Chondrocyte (in vitro differentiated cells): ENCODE data around the gene HIF3A. TPM values are rescaled to one million over a fixed set of nuclear protein-coding genes. Genes with fewer than 3 reads are reported as not detected.

Experiments
- DNase-seq: peaks from one replicate; pipeline ENCODE4 v3.0.0; 2021; ENCODE audit warnings: mixed read lengths, low spot score
- H3K27ac Mint-ChIP-seq: one replicate; pipeline ENCODE4 v1.8.0; 2021; ENCODE audit warnings: mild to moderate bottlenecking, moderate library complexity, mixed read lengths; ENCODE audit not compliant: unreplicated experiment
- H3K27me3 Mint-ChIP-seq: 2 replicates; pipeline ENCODE4 v1.8.0; 2021; ENCODE audit warnings: low read depth, mixed read lengths
- H3K36me3 Mint-ChIP-seq: 2 replicates; pipeline ENCODE4 v1.8.0; 2021; ENCODE audit warnings: low read depth, mixed read lengths
- H3K4me1 Mint-ChIP-seq: 2 replicates; pipeline ENCODE4 v1.8.0; 2021; ENCODE audit warnings: low read depth, mild to moderate bottlenecking, mixed read lengths
- H3K4me3 Mint-ChIP-seq: one replicate; pipeline ENCODE4 v1.8.0; 2021; ENCODE audit warnings: mild to moderate bottlenecking, moderate library complexity, mixed read lengths; ENCODE audit not compliant: unreplicated experiment
- H3K9me3 Mint-ChIP-seq: 2 replicates; pipeline ENCODE4 v1.8.0; 2021; ENCODE audit warnings: low read depth, mixed read lengths
- CTCF ChIP-seq: fragments of 200-600 bp; sonication (generic); IDR thresholded peaks from 2 replicates; pipeline ENCODE4 v1.5.0; 2021; ENCODE audit warnings: antibody characterized with exemption, mild to moderate bottlenecking, moderate library complexity
- total RNA-seq: library from RNA; stranded (reverse); gene quantifications from 3 replicates; pipeline ENCODE4 v1.2.1, GENCODE V29; 2021

Gene HIF3A
- total RNA-seq, 1 donor from 2014 or later, result 88.1 TPM

GRCh38 chr19:46391296-46392251 lies 94.7 kb downstream of the HIF3A start:
- TF ChIP-seq CTCF, result no peak
- peaks cover 31% of the 10 kb centered on the region for H3K36me3 Mint-ChIP-seq
- no peaks in the 10 kb centered on the region for H3K27me3 Mint-ChIP-seq
- peak overlapping the region; percentile 96 for H3K27ac Mint-ChIP-seq
- DNase-seq, result peak; percentile 90
- peaks cover 5% of the 10 kb centered on the region for H3K9me3 Mint-ChIP-seq
- H3K4me3 Mint-ChIP-seq, result no peak overlapping the region
- H3K4me1 Mint-ChIP-seq, result peaks cover 42% of the 10 kb centered on the region

GRCh38 chr19:46392252-46392801 lies 95.5 kb downstream of the HIF3A start:
- Mint-ChIP-seq H3K4me3 (peak overlapping the region; percentile 11), H3K27ac (peak overlapping the region; percentile 96), H3K27me3 (no peaks in the 10 kb centered on the region), H3K9me3 (peaks cover 5% of the 10 kb centered on the region), H3K36me3 (peaks cover 25% of the 10 kb centered on the region), H3K4me1 (peaks cover 42% of the 10 kb centered on the region)
- DNase-seq, result peak; percentile 65
- TF ChIP-seq CTCF, result no peak

GRCh38 chr19:46392837-46393236 lies 96.0 kb downstream of the HIF3A start:
- H3K4me3 Mint-ChIP-seq, result peak overlapping the region; percentile 11
- peaks cover 20% of the 10 kb centered on the region for H3K36me3 Mint-ChIP-seq
- no peak for DNase-seq
- TF ChIP-seq CTCF, result no peak
- H3K9me3 Mint-ChIP-seq, result peaks cover 5% of the 10 kb centered on the region
- no peaks in the 10 kb centered on the region for H3K27me3 Mint-ChIP-seq
- H3K4me1 Mint-ChIP-seq, result peaks cover 42% of the 10 kb centered on the region
- peak overlapping the region; percentile 96 for H3K27ac Mint-ChIP-seq

Other genes with a start within 250 kb of the HIF3A start
- 0.70 to 1.1 TPM in 2 of 3 replicates, not detected in the other for gene IGFL3, start 172.4 kb upstream of the HIF3A start, total RNA-seq
- gene IGFL2, start 148.8 kb upstream of the HIF3A start, total RNA-seq, result 0.55 to 1.3 TPM (median 0.64 TPM) in 3 replicates
- 1.3 to 2.9 TPM (median 2.1 TPM) in 3 replicates for gene IGFL1, start 67.3 kb upstream of the HIF3A start, total RNA-seq
- 62.5 to 90.6 TPM (median 62.6 TPM) in 3 replicates for gene PPP5C, start 50.0 kb downstream of the HIF3A start, total RNA-seq
- gene CCDC8, start 116.5 kb downstream of the HIF3A start, total RNA-seq, result 39.3 to 53.2 TPM (median 39.5 TPM) in 3 replicates
- gene PNMA8C, start 131.9 kb downstream of the HIF3A start, total RNA-seq, result 0.10 to 0.27 TPM (median 0.20 TPM) in 3 replicates
- 10.1 to 16.1 TPM (median 10.1 TPM) in 3 replicates for gene PNMA8A, start 174.5 kb downstream of the HIF3A start, total RNA-seq
- 2.2 to 5.5 TPM (median 2.5 TPM) in 3 replicates for gene PNMA8B, start 198.8 kb downstream of the HIF3A start, total RNA-seq